CD4-positive, alpha-beta T cell (primary cell): Measurements from ENCODE around the gene CXCL13. TPM values are rescaled to one million over a fixed set of nuclear protein-coding genes. Genes with fewer than 3 reads are reported as not detected.

Source experiments
- ATAC-seq: fragments of 200-7000 bp; cut with Tn5 transposase; one replicate; pipeline ENCODE4 v1.10.0; 2022; ENCODE audit warnings: mild to moderate bottlenecking; ENCODE audit not compliant: poor library complexity
- CTCF ChIA-PET: fragments of 350-600 bp; sonication (Branson Sonifier 250); formaldehyde crosslinking; loops from one replicate; lab custom pipeline; 2021; ENCODE audit warnings: antibody characterized with exemption, inconsistent platforms; lab: Charles Lee
- POLR2A ChIA-PET: fragments of 350-600 bp; sonication (Branson Sonifier 250); formaldehyde crosslinking; loops from one replicate; lab custom pipeline; 2021; ENCODE audit warnings: antibody characterized with exemption, inconsistent platforms; lab: Charles Lee
- DNase-seq, 14 experiments: peaks; one replicate each; pipeline ENCODE4 v3.0.0-alpha.2; 2013 to 2020; ENCODE audit warnings: mixed read lengths in 2 of 14
- H3K27ac ChIP-seq, 2 donors: one replicate each; pipeline versions ENCODE4 v1.5.1 to v1.7.0; 2013; ENCODE audit warnings: low read length in 2 of 2, low read depth in 1 of 2, mild to moderate bottlenecking in 1 of 2
- H3K27me3 ChIP-seq, 2 experiments: 1 replicate in 1 of 2; 2 replicates in 1 of 2; pipeline versions ENCODE4 v1.6.1 to v1.7.0; 2013; ENCODE audit warnings: low read length in 2 of 2, control low read depth in 1 of 2, mild to moderate bottlenecking in 1 of 2, moderate library complexity in 1 of 2; ENCODE audit not compliant: insufficient read depth in 2 of 2, control insufficient read depth in 1 of 2
- H3K36me3 ChIP-seq: one replicate; pipeline ENCODE4 v1.6.1; 2013; ENCODE audit warnings: low read length, control low read depth; ENCODE audit not compliant: insufficient read depth
- H3K4me1 ChIP-seq: one replicate; pipeline ENCODE4 v1.6.1; 2013; ENCODE audit warnings: low read length, control low read depth; ENCODE audit not compliant: insufficient read depth
- H3K4me3 ChIP-seq: one replicate; pipeline ENCODE4 v1.5.1; 2013; ENCODE audit warnings: mild to moderate bottlenecking, low read length, moderate library complexity
- H3K9me3 ChIP-seq, 2 experiments: 1 replicate in 1 of 2; 2 replicates in 1 of 2; pipeline versions ENCODE4 v1.6.1 to v1.7.0; 2013; ENCODE audit warnings: low read length in 2 of 2, mild to moderate bottlenecking in 2 of 2, control low read depth in 1 of 2, moderate library complexity in 1 of 2; ENCODE audit not compliant: control insufficient read depth in 1 of 2, insufficient read depth in 1 of 2
- H3K27ac Mint-ChIP-seq: one replicate; pipeline ENCODE4 v1.8.0; 2020; ENCODE audit warnings: mixed read lengths
- H3K27me3 Mint-ChIP-seq: one replicate; pipeline ENCODE4 v1.8.0; 2021; ENCODE audit warnings: mixed read lengths
- H3K36me3 Mint-ChIP-seq: one replicate; pipeline ENCODE4 v1.8.0; 2021; ENCODE audit warnings: low read depth, mixed read lengths
- H3K4me1 Mint-ChIP-seq: one replicate; pipeline ENCODE4 v1.8.0; 2021; ENCODE audit warnings: low read depth, mixed read lengths
- H3K4me3 Mint-ChIP-seq: one replicate; pipeline ENCODE4 v1.8.0; 2020; ENCODE audit warnings: mild to moderate bottlenecking, mixed read lengths
- H3K9me3 Mint-ChIP-seq: one replicate; pipeline ENCODE4 v1.8.0; 2020; ENCODE audit warnings: mixed read lengths
- intact Hi-C, 2 experiments: fragments of 100-400 bp; cut with DNase I in 1 of 2; cut with micrococcal nuclease in 1 of 2; formaldehyde crosslinking; loops; one replicate each; pipeline versions ENCODE4 v1.15.1 to v1.9.0; 2023 to 2025; cut with DNase I, micrococcal nuclease
- total RNA-seq, 174 experiments: library from RNA in 2 of 174; stranded (reverse) in 2 of 174; gene quantifications; one replicate each; pipeline ENCODE4 v1.2.3 and lab custom pipeline; 2021 to 2026
- TF ChIP-seq, protein P1 (sequence below): fragments of 200-600 bp; IDR thresholded peaks from one replicate; pipeline ENCODE4 v1.8.0; 2022; ENCODE audit warnings: antibody characterized with exemption, mild to moderate bottlenecking

Gene CXCL13
- total RNA-seq, 2 experiments from 2014 or later, result not detected

DNA sequence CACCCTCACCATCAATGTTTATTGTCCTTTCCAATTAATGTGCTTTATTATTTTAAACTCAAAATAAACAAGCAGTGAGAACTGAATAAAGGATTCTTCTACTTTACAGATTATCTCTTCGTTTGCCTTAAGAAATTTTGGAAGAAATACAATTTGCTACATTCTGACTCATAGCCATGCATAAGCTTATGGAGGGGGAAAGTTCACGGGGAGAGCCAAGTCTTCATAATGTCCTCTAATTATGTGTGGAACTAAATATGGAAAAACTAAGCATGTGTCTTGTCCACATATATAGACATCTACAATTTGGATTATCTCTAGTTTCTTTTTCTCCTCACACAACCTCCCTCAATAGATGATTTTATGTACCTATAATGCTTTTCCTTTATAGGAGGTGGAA, 17.5 kb downstream of the CXCL13 start:
- no peak for DNase-seq
- POLR2A ChIA-PET, result no interaction called here

DNA sequence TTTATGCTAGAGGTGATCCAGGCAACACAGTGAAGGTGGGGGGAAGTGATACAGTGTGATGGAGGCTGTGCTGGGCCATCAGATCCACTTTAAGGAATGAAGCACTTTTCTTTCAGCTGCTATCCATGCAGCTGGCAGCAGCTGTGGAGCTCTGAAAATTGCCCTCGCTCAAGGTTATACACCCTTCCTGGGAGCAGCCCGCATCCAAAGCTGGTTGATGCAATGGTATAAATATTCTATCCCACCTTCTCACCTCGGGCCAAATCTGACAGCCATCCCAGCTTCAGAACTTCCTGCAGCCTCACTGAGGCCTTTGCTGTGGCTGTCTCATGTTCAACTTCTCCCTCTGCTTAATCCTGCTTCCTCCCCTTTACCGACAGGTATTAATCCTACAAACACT, 18.6 kb downstream of the CXCL13 start:
- H3K4me3 Mint-ChIP-seq, result no peak overlapping the region
- Histone ChIP-seq H3K4me3 (no peak overlapping the region), H3K9me3 (no peaks in the 10 kb centered on the region), H3K36me3 (no peaks in the 10 kb centered on the region), H3K27ac (no peak overlapping the region), H3K4me1 (no peaks in the 10 kb centered on the region), H3K27me3 (no peaks in the 10 kb centered on the region)
- no peaks in the 10 kb centered on the region for H3K4me1 Mint-ChIP-seq
- H3K36me3 Mint-ChIP-seq, result no peaks in the 10 kb centered on the region
- POLR2A ChIA-PET, result no interaction called here
- intact Hi-C loops, result loop anchor here in 1 of 2 experiments (5.0 kb wide), 1 partner anchor 237 kb away; no protein-coding TSS in a partner anchor
- DNase-seq, result no peak
- no peak for ATAC-seq
- TF ChIP-seq, protein P1, sequence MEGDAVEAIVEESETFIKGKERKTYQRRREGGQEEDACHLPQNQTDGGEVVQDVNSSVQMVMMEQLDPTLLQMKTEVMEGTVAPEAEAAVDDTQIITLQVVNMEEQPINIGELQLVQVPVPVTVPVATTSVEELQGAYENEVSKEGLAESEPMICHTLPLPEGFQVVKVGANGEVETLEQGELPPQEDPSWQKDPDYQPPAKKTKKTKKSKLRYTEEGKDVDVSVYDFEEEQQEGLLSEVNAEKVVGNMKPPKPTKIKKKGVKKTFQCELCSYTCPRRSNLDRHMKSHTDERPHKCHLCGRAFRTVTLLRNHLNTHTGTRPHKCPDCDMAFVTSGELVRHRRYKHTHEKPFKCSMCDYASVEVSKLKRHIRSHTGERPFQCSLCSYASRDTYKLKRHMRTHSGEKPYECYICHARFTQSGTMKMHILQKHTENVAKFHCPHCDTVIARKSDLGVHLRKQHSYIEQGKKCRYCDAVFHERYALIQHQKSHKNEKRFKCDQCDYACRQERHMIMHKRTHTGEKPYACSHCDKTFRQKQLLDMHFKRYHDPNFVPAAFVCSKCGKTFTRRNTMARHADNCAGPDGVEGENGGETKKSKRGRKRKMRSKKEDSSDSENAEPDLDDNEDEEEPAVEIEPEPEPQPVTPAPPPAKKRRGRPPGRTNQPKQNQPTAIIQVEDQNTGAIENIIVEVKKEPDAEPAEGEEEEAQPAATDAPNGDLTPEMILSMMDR, result no peak
- no peaks in the 10 kb centered on the region for H3K27me3 Mint-ChIP-seq
- H3K27ac Mint-ChIP-seq, result no peak overlapping the region
- CTCF ChIA-PET, result no interaction called here
- H3K9me3 Mint-ChIP-seq, result no peaks in the 10 kb centered on the region

More for the DNA sequence above, 17.5 kb downstream of the CXCL13 start:
- no peak overlapping the region for H3K4me3 Mint-ChIP-seq
- no peak for ATAC-seq
- H3K27me3 ChIP-seq, result no peaks in the 10 kb centered on the region
- intact Hi-C loops, result loop anchor here in 1 of 2 experiments (5.0 kb wide), 1 partner anchor 236 kb away; no protein-coding TSS in a partner anchor
- no peak overlapping the region for H3K27ac ChIP-seq
- peaks cover 7% of the 10 kb centered on the region for H3K27me3 Mint-ChIP-seq
- CTCF ChIA-PET, result no interaction called here
- no peak overlapping the region for H3K27ac Mint-ChIP-seq
- H3K36me3 Mint-ChIP-seq, result no peaks in the 10 kb centered on the region
- H3K9me3 Mint-ChIP-seq, result no peaks in the 10 kb centered on the region
- H3K36me3 ChIP-seq, result no peaks in the 10 kb centered on the region
- peaks cover 5% of the 10 kb centered on the region for H3K4me1 ChIP-seq
- no peaks in the 10 kb centered on the region for H3K9me3 ChIP-seq
- TF ChIP-seq, protein P1, result no peak
- peaks cover 6% of the 10 kb centered on the region for H3K4me1 Mint-ChIP-seq
- no peak overlapping the region for H3K4me3 ChIP-seq

DNA sequence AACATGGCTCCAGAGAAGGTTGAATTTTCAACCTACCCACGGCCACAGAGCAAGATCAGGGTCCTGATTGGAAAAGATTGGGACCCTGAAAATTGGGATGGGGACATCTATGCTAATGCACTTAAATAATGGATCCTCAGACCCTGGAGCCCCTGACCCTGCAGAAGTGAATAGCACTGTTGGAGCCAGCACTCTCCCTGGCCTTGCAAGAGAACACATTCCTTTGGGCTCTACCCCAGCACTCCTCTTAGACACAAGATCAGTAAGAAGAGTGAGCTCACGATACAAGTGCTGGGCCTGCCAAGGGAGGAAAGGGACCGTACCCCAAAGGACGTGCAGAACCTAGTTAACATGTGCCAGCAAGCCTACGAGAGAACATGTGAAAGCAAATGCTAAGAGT, 19.9 kb downstream of the CXCL13 start:
- Mint-ChIP-seq H3K9me3 (no peaks in the 10 kb centered on the region), H3K27ac (no peak overlapping the region), H3K27me3 (no peaks in the 10 kb centered on the region), H3K4me1 (peaks cover 8% of the 10 kb centered on the region), H3K4me3 (no peak overlapping the region), H3K36me3 (no peaks in the 10 kb centered on the region)
- TF ChIP-seq, protein P1, result no peak
- no peaks in the 10 kb centered on the region for H3K36me3 ChIP-seq
- ATAC-seq (no peak), DNase-seq (no peak)
- CTCF ChIA-PET, result no interaction called here
- intact Hi-C loops, result no loop called here
- H3K27ac ChIP-seq, result no peak overlapping the region
- POLR2A ChIA-PET, result no interaction called here
- no peaks in the 10 kb centered on the region for H3K27me3 ChIP-seq
- no peaks in the 10 kb centered on the region for H3K9me3 ChIP-seq
- H3K4me3 ChIP-seq, result no peak overlapping the region
- no peaks in the 10 kb centered on the region for H3K4me1 ChIP-seq
